Hematopoietic multipotent progenitor cell (in vitro differentiated cells): ENCODE results near the gene ATF4. TPM values are rescaled to one million over a fixed set of nuclear protein-coding genes. Genes with fewer than 3 reads are reported as not detected.

Source experiments
- DNase-seq, 3 donors: peaks; one replicate each; pipeline ENCODE4 v3.0.0-alpha.2; 2011 to 2015; ENCODE audit warnings: low read depth in 2 of 3, low spot score in 2 of 3
- total RNA-seq: library from RNA; depleted of rRNA; stranded (reverse); fragments of >200 nt; gene quantifications from one replicate; pipeline ENCODE4 v1.2.3, GENCODE V29; 2012

ATF4 gene
- total RNA-seq, 1 donor = 167 TPM

GRCh38 chr22:39528080-39528661 lies 7.8 kb downstream of the ATF4 start:
- DNase-seq = no peak

GRCh38 chr22:39528681-39529486 lies 8.5 kb downstream of the ATF4 start:
- DNase-seq = peak; percentile 81 to 93 (median 91)

GRCh38 chr22:39529487-39529851 lies 9.1 kb downstream of the ATF4 start:
- no peak for DNase-seq

GRCh38 chr22:39530116-39530515 lies 9.8 kb downstream of the ATF4 start:
- DNase-seq = no peak

GRCh38 chr22:39530692-39531331 lies 10.4 kb downstream of the ATF4 start:
- DNase-seq = peak in 2 of 3 donors; percentile 72

GRCh38 chr22:39532215-39533073 lies 12.1 kb downstream of the ATF4 start, which contains the start of gene RPS19BP1:
RPS19BP1 (minus strand) TSS chr22:39532748; CDS start chr22:39532738, 10 bp downstream.
- peak; percentile 99 to 100 (median 100) for DNase-seq

- DNase-seq = no peak
Observed at GRCh38 chr22:39534092-39534506, 13.7 kb downstream of the ATF4 start.

- peak; percentile 67 to 79 (median 73) for DNase-seq
Observed at GRCh38 chr22:39534591-39535356, 14.4 kb downstream of the ATF4 start.

- no peak for DNase-seq
Observed at GRCh38 chr22:39535357-39535725, 15.0 kb downstream of the ATF4 start.

GRCh38 chr22:39535831-39536449 lies 15.6 kb downstream of the ATF4 start:
- no peak for DNase-seq

- DNase-seq = no peak
Observed at GRCh38 chr22:39536711-39537110, 16.3 kb downstream of the ATF4 start.

GRCh38 chr22:39537975-39538374 lies 17.6 kb downstream of the ATF4 start:
- no peak for DNase-seq

- peak in 2 of 3 donors; percentile 58 to 66 for DNase-seq
Observed at GRCh38 chr22:39543095-39543494, 22.7 kb downstream of the ATF4 start.

GRCh38 chr22:39545386-39546365 lies 25.3 kb downstream of the ATF4 start:
- peak in 2 of 3 donors; percentile 57 to 66 for DNase-seq

GRCh38 chr22:39546889-39547586 lies 26.7 kb downstream of the ATF4 start:
- DNase-seq = no peak

GRCh38 chr22:39547587-39547947 lies 27.2 kb downstream of the ATF4 start:
- DNase-seq = no peak

- DNase-seq = no peak
Observed at GRCh38 chr22:39553429-39553828, 33.1 kb downstream of the ATF4 start.

- no peak for DNase-seq
Observed at GRCh38 chr22:39554151-39554550, 33.8 kb downstream of the ATF4 start.
